ENCODE data around the gene AFAP1L1.

The AFAP1L1 gene

GRCh38 chr5:149317281-149318048 lies 45.8 kb downstream of the AFAP1L1 start:
- no peak for DNase-seq

- DNase-seq: no peak
These were observed 47.5 kb downstream of the AFAP1L1 start for GRCh38 chr5:149319174-149319573.

GRCh38 chr5:149320791-149321330 lies 49.2 kb downstream of the AFAP1L1 start:
- no peak for DNase-seq

GRCh38 chr5:149322518-149322917 lies 50.9 kb downstream of the AFAP1L1 start:
- no peak for DNase-seq

GRCh38 chr5:149323210-149323609 lies 51.6 kb downstream of the AFAP1L1 start:
- DNase-seq: no peak

GRCh38 chr5:149323621-149324205 lies 52.1 kb downstream of the AFAP1L1 start:
- DNase-seq: no peak

- no peak for DNase-seq
These were observed 53.0 kb downstream of the AFAP1L1 start for GRCh38 chr5:149324641-149325040.

GRCh38 chr5:149325166-149325735 lies 53.6 kb downstream of the AFAP1L1 start:
- DNase-seq: no peak

- DNase-seq: no peak
These were observed 54.2 kb downstream of the AFAP1L1 start for GRCh38 chr5:149325894-149326293.

- DNase-seq: no peak
These were observed 55.0 kb downstream of the AFAP1L1 start for GRCh38 chr5:149326611-149327010.

GRCh38 chr5:149328177-149328576 lies 56.5 kb downstream of the AFAP1L1 start:
- DNase-seq: no peak

- no peak for DNase-seq
These were observed 62.2 kb downstream of the AFAP1L1 start for GRCh38 chr5:149333711-149334443.

- DNase-seq: no peak
These were observed 66.1 kb downstream of the AFAP1L1 start for GRCh38 chr5:149337736-149338135.

GRCh38 chr5:149338364-149338763 lies 66.7 kb downstream of the AFAP1L1 start:
- DNase-seq: no peak

GRCh38 chr5:149340920-149341319 lies 69.3 kb downstream of the AFAP1L1 start:
- DNase-seq: no peak

GRCh38 chr5:149341876-149342275 lies 70.2 kb downstream of the AFAP1L1 start:
- DNase-seq: no peak

- DNase-seq: no peak
These were observed 72.5 kb downstream of the AFAP1L1 start for GRCh38 chr5:149344151-149344550.

GRCh38 chr5:149345147-149345891 lies 73.7 kb downstream of the AFAP1L1 start, which contains the start of gene GRPEL2:
GRPEL2 (plus strand) TSS chr5:149345499; CDS start chr5:149345540, 41 bp downstream.
- peak; percentile 92 for DNase-seq

GRCh38 chr5:149345892-149346222 lies 74.2 kb downstream of the AFAP1L1 start:
- DNase-seq: no peak

GRCh38 chr5:149348518-149348917 lies 76.9 kb downstream of the AFAP1L1 start:
- DNase-seq: no peak

- no peak for DNase-seq
These were observed 77.7 kb downstream of the AFAP1L1 start for GRCh38 chr5:149349382-149349781.

- no peak for DNase-seq
These were observed 80.5 kb downstream of the AFAP1L1 start for GRCh38 chr5:149352169-149352568.

GRCh38 chr5:149353911-149354310 lies 82.3 kb downstream of the AFAP1L1 start:
- no peak for DNase-seq

Measured in CD4-positive, alpha-beta T cell treated with Interleukin-15 for 1 hour (primary cell).